Right ventricle myocardium superior (tissue), 1 donor: Measurements from ENCODE around the gene TPST2. TPM values are rescaled to one million over a fixed set of nuclear protein-coding genes. Genes with fewer than 3 reads are reported as not detected.
A peak's percentile ranks its signal among the peaks of the same experiment; 100 is the strongest.

Experiments used
- ATAC-seq: fragments of 200-7000 bp; cut with Tn5 transposase; one replicate; pipeline ENCODE4 v1.9.1; 2020; ENCODE audit warnings: mild to moderate bottlenecking; ENCODE audit not compliant: poor library complexity
- DNase-seq: peaks from one replicate; pipeline ENCODE4 v3.0.0-alpha.2; 2020
- intact Hi-C: fragments of 100-400 bp; cut with DNase I; formaldehyde crosslinking; loops from one replicate; pipeline ENCODE4 v1.11.2; 2022
- total RNA-seq: library from RNA; stranded (reverse); fragmentation: NEBNext Ultra II Directional; extraction: Animal tissue kit (Norgen Biotek cat#: 25700); gene quantifications from one replicate; pipeline ENCODE4 v1.2.1, GENCODE V29; 2021
- donor health status: DM: no; HTN: yes; CAD: no; lungs with severe emphysema.

The TPST2 gene
- total RNA-seq, 1 donor from 2014 or later, result 30.1 TPM

- intact Hi-C loops, result no loop called here
- no peak for ATAC-seq
- no peak for DNase-seq
Measured at GRCh38 chr22:26485806-26486390, 104.0 kb downstream of the TPST2 start.

GRCh38 chr22:26485013-26485412 is 104.9 kb downstream of the TPST2 start:
- DNase-seq, result no peak
- ATAC-seq, result no peak
- intact Hi-C loops, result no loop called here

- intact Hi-C loops, result loop anchor here (5.0 kb wide), 1 partner anchor 108 kb away; the partner anchor contains the start of gene TPST2
- ATAC-seq, result no peak
- DNase-seq, result no peak
Measured at GRCh38 chr22:26484360-26484706, 105.6 kb downstream of the TPST2 start.

- DNase-seq, result peak; percentile 95
- peak; percentile 98 for ATAC-seq
- intact Hi-C loops, result loop anchor here (5.0 kb wide), 1 partner anchor 109 kb away; the partner anchor contains the start of gene TPST2
Measured at GRCh38 chr22:26483439-26484359, 106.2 kb downstream of the TPST2 start, which contains the start of the genes HPS4 and SRRD. Gene HPS4, minus strand, starts transcription at chr22:26483783. Its CDS starts 2,021 bp downstream, at chr22:26481762. Gene SRRD, plus strand, starts transcription at chr22:26483877. Its CDS starts 14 bp downstream, at chr22:26483891.

GRCh38 chr22:26483043-26483438 is 106.9 kb downstream of the TPST2 start:
- ATAC-seq, result no peak

GRCh38 chr22:26482161-26482560 is 107.8 kb downstream of the TPST2 start:
- no peak for ATAC-seq
- DNase-seq, result no peak
- intact Hi-C loops, result loop anchor here (5.0 kb wide), 1 partner anchor 110 kb away; the partner anchor contains the start of gene TPST2

More at GRCh38 chr22:26483043-26483438, 106.9 kb downstream of the TPST2 start:
- DNase-seq, result no peak
- intact Hi-C loops, result loop anchor here (5.0 kb wide), 1 partner anchor 109 kb away; the partner anchor contains the start of gene TPST2

GRCh38 chr22:26481694-26482093 is 108.2 kb downstream of the TPST2 start:
- intact Hi-C loops, result loop anchor here (5.0 kb wide), 1 partner anchor 111 kb away; the partner anchor contains the start of gene TPST2
- ATAC-seq (no peak), DNase-seq (no peak)

- intact Hi-C loops, result loop anchor here (5.0 kb wide), 1 partner anchor 111 kb away; the partner anchor contains the start of gene TPST2
- DNase-seq (no peak), ATAC-seq (no peak)
Measured at GRCh38 chr22:26481112-26481693, 108.7 kb downstream of the TPST2 start.

GRCh38 chr22:26480611-26480932 is 109.4 kb downstream of the TPST2 start:
- intact Hi-C loops, result loop anchor here (5.0 kb wide), 1 partner anchor 112 kb away; the partner anchor contains the start of gene TPST2
- ATAC-seq, result no peak
- no peak for DNase-seq

GRCh38 chr22:26479792-26480610 is 109.9 kb downstream of the TPST2 start:
- DNase-seq, result no peak
- intact Hi-C loops, result loop anchor here (5.0 kb wide), 1 partner anchor 112 kb away; the partner anchor contains the start of gene TPST2
- no peak for ATAC-seq

- intact Hi-C loops, result no loop called here
- ATAC-seq, result no peak
- DNase-seq, result no peak
Measured at GRCh38 chr22:26479043-26479791, 110.7 kb downstream of the TPST2 start.

- ATAC-seq (no peak), DNase-seq (no peak)
- intact Hi-C loops, result no loop called here
Measured at GRCh38 chr22:26477341-26477731, 112.6 kb downstream of the TPST2 start.

- intact Hi-C loops, result no loop called here
Measured at GRCh38 chr22:26476705-26477340, 113.1 kb downstream of the TPST2 start.

GRCh38 chr22:26474682-26475081 is 115.2 kb downstream of the TPST2 start:
- intact Hi-C loops, result no loop called here
- ATAC-seq (no peak), DNase-seq (no peak)

More at GRCh38 chr22:26476705-26477340, 113.1 kb downstream of the TPST2 start:
- DNase-seq, result no peak
- ATAC-seq, result no peak
